ENCODE data around the gene MRPL17. TPM values are rescaled to one million over a fixed set of nuclear protein-coding genes. Genes with fewer than 3 reads are reported as not detected.
A peak's percentile ranks its signal among the peaks of the same experiment; 100 is the strongest.

MRPL17 gene
- polyA plus RNA-seq, 5 donors: 50.8 to 70.8 (median 53.7) TPM

DNA sequence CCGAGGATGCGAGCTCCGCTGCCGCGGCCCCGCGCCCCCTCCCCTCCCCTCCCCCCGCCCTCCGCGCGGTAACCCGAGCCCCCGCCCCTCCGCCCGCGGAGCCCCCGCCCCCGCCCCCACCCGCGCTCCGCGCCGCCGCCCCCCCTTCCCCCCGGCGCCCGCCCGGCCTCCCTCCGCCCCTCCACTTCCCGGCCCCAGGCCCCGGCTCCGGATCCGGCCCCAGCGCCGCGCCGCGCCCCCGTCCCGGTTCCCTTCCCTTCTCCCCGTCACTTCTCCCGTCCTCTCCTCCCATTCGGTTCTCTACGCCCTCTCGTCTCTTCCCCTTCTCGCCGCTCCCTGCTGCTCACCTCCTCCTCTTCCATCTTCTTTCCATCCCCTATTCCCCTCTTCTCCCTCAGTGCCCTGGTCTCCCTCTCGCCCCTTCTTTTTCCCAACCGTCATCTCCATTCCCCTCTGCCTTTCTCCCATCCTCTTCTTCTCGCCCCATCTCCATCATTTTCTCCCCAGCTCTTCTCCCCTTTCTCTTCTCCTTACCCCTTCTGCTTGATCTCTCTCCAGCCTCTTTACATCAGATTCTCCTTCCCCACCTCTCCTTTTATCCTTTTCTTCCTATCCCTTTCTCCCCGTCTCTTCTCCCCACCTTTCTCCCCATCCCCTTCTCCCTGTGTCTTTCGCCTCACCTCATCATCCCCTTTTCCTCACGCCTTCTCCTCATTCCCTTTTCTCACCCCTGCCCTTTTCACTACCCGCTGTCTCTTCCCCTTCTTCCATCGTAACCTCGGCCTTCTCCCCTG, 27.2 kb downstream of the MRPL17 start, which contains the start of gene DCHS1:
DCHS1 (minus strand) TSS at position 20 of the 794 bp plus-strand sequence. CDS start 14,196 bp downstream, outside the sequence.
- peak; percentile 42 to 49 for DNase-seq

DNA sequence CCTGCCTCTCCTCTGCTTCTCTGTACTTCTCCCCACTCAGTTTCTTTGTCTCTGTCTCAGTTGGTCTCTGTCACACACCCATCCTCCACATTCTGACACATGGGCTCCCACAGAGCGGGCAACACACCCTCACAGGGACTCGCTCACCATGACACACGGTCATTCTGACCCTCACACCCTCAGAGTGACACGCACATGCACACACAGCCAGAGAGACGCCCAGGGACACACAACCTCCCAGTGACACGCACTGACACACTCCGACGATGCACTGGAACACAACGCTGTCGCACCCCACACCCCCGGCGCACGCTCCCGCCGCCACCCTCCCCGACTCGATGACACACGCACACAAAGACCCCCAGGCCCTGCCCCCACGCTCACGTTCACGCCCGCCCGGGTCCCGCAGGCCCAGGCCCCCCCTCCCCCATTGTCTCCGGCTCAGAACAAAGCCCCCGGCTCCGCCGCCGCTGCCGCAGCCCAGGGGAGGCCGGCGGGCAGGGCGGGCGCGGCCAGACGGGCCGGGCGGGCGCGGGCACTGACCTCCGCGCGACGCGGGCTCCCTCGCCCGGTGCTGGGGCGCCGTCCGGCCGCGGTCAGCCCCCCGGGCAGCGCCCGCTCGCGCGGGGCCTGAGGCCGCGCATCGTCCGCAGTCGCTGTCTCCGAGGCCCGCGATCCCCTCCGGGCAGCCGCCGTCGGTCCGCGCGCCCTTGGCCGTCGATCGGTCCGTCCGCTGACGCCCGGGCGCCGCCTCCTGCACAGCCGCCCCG, 27.9 kb downstream of the MRPL17 start:
- peak; percentile 41 to 51 for DNase-seq

DNA sequence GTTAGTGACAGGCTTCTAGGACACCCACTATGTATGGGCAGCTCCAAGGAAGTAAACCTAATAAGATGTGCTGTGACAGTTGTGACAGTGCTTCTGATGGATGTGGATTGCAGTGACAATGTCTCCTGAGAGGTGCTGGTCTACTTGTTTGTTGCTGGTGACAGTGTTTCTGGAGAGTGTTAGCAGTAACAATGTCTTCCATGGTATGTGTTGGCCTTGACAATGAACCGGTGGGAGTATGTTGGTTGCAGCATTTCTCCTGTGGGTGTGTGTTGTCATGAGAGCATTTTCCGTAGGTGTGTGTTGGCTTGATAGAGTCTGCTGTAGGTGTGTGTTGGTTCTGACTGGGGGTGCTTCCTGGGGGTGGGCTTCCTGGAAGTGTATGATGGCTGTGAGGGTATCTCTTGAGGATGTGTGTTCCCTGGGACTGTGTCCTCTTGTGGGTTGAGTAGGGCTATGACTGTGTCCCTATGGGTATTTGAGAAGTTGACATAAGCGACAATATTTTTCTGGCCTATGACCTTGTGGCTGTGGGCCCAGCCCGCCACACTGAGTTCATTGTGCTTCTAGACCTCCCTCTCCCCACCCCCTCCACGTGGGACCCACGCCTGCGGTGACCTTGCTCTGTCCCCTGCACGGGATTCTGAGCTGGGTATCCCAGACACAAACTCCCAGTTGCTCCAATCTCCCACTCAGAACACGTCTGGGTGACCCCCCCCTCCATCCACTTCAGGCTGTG, 28.7 kb downstream of the MRPL17 start:
- DNase-seq: no peak

DNA sequence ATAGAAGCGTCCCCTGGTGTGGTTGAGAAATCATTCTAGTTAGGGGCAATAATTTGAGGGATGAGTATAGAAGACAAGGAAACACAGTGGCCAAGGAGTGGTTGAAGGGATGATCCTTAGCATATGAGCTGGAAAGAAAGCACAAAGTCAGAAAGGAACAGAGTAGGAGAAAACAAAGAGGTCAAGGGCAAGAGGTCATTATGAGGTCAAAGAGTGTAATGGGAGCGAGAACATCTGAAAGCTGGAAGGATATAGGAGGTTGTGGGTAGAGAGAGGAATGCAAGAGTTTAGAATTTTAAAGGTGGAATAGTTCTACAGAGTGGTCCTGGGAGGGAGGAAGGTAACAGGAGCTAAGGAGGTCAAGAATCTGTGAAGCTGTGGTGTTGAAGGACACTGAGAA, 29.5 kb downstream of the MRPL17 start:
- DNase-seq: no peak

DNA sequence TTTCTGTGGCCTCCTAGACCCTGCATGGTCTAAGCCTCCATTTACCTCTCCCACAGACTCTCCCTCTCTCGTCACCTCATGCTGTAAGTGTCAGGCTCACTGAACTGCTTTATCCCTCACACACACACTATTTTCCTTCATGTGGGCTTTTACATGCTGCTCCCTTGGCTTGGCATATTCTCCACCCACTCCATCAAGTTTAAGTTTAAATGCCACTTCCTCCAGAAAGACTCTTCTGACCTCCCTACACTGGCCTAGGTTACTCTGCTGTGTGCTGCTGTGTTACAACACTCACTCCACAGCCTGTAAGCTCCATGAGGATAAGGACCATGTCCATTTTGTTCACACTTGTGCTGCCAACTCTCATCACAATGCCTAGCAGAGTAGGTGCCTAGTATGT, 30.0 kb downstream of the MRPL17 start:
- no peak for DNase-seq

DNA sequence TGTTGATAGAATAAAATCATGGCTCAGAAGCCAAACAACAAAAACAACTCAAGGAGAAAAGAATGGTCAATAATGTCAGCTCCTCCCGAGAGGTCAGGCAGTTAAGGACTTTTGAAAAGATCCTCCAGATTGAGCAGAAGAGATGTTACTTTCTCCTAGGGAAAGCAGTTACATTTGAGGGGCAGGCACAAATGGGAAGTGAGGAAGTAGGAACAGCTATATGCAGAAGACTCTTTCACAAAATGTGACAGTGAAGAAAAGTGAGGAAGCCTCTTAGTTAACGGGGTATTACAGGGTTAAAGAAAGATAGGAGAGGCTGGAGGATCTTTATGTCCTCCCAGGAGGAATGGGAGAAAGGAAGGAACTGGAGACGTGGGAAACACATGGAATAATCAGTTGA, 31.0 kb downstream of the MRPL17 start:
- no peak for DNase-seq

DNA sequence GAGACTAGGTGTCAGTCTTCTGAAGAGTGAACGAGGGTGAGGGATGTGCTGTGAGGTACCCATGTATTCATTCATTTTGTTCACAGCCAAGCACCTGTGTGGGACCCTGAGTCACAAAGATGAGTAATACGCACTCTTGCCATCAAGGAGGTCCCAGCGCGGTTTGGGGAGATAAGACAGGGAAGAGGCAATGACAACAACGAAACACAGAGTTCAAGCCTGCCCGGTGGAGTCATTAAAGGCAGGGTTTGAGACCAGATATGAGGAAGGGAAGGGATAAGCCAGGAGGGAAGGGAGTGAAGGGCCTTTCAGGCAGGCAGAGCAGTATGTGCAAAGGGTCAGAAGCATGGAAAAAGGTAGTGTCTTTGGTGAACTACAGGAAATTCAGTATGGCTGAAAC, 32.2 kb downstream of the MRPL17 start:
- DNase-seq: no peak

DNA sequence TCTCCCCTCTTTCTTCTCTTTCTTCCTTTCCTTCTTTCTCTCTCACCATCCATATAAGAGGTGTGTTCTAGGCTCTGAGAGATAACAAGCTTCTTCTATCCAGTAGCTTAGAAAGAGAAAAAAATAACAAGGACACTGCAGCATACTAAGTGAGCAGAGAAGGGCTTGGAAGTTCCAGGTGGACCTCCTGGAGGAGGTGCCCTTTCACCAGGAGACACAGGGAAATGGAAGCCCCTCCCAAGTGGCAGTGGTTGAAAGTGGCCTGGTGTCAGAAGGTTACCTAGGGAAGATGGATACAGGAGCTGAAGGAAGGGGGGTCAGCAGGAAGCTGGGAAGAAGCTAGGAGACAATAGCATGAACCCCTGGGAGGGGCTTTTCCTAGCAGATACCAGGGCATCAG, 33.0 kb downstream of the MRPL17 start:
- DNase-seq: no peak

DNA sequence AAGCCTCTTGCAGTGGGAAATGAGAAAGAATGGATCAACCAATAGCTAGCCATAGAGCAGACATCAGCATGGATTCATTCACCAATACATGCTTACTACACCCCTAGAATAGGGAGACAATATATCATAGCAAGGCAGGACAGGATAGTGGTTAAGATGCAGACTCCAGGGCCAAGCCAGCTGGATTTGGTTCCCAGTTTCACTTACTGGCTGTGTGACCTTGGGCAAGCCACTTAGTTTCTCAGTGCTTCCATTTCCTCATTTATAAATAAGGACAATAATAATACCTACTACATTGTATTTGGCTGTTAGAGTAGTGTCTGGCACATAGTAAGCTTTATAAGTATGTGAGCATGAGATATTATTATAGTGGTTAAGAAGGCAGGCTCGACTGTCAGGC, 34.6 kb downstream of the MRPL17 start:
- DNase-seq: no peak

DNA sequence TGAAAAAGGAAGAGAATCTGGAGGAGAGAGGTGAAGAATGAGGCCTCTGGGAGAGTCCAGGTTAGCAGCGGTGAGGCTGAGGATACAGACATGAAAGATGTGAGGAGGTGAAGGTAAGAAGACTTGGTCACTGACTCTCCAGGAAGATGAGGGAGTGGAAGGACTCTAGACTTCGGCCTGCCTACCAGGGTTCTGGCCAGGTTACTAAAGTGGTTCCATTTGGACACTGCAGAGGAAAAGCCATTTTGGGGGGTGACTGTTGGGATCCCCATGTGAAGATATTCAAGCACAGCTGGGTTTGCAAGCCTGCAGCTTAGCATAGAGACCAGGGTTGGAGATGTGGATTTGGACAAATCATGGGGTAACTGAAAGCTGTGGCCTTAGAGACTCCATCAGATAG, 35.3 kb downstream of the MRPL17 start:
- no peak for DNase-seq

DNA sequence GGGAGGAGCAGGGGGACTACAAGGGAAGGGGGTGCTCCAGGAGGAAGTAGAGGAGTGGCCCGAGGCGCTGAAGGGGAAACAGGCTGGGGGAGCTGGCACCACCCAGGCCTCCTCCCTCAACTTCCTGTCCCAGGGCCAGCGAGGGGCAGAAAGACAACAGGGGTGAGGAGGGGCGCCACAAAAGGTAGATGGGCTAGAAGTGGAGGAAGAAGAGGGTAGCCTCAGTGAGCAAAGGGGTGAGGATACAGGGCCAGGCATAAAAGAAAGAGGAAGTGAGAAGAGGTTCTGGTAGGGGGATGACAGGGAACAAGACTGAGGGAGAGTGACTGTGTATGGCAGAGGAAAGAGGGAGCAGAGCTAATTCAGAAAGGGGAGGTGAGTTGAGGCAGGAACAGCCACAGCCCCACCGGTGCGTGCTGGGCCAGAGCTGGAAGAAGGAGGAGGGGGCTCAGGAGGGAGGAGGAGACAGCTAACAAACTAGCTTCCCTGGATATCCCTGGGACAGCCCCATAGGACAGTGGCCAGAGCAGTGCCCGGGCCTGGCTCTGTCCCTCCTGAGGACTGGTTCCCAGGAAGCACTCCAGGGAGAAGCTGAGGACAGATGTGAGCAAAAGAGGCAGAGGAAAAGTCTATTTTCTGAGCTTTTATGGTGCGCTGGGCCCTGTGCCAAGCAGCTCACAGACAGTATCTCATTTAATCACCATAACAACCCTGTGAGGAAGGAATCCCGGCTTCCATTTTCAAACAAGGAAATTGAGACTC, 36.0 kb downstream of the MRPL17 start:
- no peak for DNase-seq

DNA sequence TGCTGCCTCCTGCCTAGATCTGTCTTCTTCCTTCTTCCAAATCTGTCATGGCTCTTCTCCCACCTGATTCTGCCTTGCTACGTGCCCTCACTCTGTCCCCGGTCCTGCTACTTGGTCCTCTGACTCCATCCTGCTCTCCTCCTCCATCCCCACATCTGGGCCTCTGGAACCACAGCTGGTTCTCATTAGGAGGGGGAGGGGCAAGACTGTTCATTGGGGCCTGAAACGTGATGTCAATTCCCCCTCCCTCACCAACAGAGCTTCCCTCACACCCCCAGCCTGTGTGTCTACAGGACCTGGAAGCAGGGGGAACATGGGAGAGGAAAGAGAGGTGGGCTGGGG, 36.6 kb downstream of the MRPL17 start:
- no peak for DNase-seq

DNA sequence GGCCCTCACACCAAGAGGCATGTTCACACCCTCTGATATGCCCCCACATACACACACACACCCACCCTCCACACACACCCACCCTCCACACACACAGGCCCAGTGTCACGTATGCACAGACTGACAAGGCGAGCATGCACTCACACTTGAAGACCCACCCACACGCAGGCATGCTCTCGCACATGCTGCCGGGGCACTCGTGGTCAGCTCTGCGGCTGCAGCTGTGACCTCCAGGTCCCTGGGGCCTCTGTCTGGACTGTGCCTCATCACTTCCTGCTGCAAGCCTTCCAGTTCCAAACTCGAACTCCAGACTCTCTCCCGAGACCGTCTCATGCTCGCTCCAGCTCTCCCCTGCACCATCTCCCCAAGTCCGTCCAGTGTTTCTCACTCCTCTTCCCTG, 37.1 kb downstream of the MRPL17 start:
- DNase-seq: no peak

DNA sequence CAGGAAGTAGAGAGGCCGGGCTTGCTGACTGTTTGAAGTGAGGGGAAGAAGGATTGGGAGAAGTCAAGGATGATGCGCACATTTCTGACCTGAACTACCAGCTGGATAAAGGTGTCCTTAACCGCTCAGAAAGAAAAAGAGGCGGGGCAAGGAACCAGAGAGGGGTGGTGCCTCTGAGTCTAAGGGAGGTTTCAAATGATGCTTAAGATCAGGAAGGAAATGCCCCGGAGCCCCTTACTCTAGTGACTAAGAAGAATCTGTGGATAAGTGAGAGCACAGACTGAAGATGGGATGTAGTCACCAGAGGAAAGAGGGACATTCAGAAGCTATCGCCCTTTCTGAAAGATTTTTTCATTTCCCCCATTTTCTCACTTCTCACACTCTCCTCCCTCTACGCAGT, 40.2 kb downstream of the MRPL17 start:
- DNase-seq: no peak

DNA sequence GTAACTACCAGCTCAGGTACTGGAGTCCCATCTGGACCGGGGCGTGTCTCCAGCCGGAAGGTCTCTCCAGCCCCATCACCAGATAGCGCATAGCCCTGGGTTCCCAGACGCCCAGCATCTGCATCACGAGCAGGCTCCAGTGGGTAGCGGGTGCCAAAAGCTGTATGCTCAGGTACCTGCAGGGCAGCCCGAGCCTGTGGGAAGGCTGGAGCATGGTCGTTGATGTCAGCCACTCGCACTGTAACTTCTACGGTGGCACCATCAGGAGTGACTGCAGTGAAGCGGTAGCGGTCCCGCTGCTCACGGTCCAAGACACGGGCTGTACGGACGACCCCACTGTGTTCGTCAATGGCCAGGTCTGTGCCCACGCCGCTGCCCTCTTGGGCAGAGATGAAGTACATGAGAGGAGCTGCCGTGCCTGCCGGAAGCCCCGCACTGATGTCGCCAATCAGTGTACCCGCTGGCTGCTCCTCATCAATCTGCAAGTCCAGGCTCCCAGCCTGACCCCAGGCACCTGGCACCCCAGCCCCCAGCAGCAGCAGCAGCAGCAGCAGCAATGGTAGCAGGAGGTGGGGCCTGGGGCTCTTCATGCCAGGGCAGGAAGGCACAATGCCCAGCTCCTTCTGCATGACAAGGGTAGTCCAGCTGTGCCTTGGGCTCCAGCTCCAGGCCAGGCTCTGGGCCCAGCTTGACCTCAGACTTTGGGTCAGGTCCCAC, 42.0 kb downstream of the MRPL17 start:
- no peak for DNase-seq

DNA sequence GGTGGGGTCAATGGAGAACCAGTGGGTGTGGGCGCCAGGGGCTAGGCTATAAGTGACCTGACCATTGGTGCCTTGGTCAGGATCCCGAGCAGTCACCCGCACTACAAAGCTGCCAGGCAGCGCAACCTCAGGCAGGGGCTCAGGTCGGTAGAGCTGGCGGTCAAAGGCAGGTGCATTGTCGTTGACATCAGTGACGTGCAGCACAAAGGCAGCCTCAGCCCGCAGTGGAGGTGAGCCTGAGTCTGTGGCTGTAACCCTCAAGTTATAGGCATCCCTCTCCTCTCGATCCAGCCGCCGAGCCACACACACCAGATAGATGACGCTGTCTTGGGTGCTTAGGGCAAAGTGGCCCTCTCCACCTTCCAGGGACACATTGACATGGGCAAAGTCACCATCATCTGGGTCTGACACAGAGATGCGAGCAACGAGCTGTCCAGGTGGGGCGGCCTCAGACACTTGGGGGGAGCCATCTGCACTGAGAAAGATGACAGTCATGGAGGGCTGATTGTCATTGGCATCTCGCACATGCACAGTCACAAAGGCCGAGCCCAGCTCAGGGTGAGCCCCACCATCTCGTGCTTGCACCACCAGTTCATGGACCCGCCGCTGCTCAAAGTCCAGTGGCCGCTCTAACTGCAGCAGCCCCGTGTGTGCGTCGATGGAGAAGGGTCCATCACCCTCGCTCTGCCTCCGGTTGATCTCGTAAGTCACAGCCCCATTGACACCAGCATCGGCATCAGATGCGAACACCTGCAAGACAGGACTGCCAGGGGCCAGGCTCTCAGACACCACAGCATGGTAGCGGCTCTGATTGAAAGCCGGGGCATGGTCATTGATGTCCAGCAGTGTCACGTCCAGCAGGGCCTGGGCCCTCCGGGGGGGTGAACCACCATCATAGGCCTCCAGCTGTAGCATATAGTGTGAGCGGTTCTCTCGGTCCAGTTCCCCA, 42.8 kb downstream of the MRPL17 start:
- DNase-seq: no peak

DNA sequence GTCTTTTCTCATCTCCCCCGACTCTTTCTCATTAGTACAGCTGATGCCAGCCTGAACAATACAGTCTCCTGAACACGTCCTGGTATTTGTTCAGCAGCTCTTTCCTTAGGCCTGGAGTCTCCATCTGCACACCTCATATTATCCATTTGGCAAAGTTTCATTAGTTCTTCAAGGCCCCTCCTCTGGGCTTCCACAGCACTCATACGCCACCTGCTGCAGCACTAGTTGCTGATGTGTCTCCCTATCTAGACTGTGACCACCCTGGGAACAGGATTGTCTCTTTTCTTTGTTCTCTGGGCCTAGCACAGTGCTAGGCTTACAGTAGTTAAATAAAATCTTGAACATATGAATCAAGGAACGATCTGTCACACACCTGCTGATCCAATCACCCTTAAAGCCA, 44.7 kb downstream of the MRPL17 start:
- DNase-seq: no peak

DNA sequence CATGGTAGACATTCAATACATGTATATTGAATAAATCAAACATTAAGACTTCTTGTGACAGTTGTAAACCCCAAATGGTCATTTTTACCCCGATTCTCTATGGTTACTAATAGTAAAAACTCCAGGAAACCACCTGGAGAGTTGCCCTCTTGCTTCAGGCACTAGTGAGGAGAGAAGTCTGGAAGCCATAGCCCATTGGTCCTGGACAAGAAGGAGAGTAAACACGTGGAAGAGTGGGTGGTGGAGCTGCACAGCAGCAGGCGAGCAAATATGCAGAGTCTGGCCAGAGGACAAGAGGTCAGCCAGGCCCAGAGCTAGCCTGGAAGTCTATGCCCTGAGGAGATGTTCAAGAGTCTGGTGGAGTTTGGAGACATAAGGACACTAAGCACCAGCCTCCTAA, 45.3 kb downstream of the MRPL17 start:
- DNase-seq: no peak

DNA sequence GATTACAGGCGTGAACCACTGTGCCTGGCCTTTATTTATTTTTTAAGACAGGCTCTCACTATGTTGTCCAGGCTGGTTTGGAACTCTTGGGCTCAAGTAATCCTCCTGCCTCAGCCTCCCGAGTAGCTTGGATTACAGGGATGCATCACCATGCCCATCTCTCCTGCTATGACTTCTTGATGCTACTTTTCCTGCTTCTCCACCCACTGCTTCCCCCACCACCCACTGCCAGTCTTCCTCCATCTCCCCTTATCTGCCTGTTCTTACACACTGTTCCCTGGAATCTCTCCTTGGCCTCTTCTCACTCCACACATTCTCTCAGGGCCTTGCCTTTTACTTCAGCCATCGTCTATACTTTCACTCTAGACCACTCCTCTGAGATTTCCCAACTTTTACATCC, 46.7 kb downstream of the MRPL17 start:
- DNase-seq: no peak
